NCI-H748 (cell line): Measurements from ENCODE around the gene SRBD1.
"Not testable (repeated sequence)": the region's sequence is repeated elsewhere in the genome, so short reads cannot be mapped to it uniquely, and the experiment has no call there.

Experiments
- DNase-seq: peaks from one replicate; lab custom pipeline; 2025; ENCODE audit not compliant: unreplicated experiment; lab: John Stamatoyannopoulos, UW

SRBD1 gene

GRCh38 chr2:45433363-45433762, 177.7 kb downstream of the SRBD1 start:
- no peak for DNase-seq

- DNase-seq, result no peak
Observed at GRCh38 chr2:45432406-45432805, 178.7 kb downstream of the SRBD1 start.

- DNase-seq, result not testable (repeated sequence)
Observed at GRCh38 chr2:45426025-45426424, 185.0 kb downstream of the SRBD1 start.

GRCh38 chr2:45422921-45423320, 188.1 kb downstream of the SRBD1 start:
- no peak for DNase-seq

- DNase-seq, result no peak
Observed at GRCh38 chr2:45418532-45418931, 192.5 kb downstream of the SRBD1 start.

GRCh38 chr2:45415534-45416123, 195.4 kb downstream of the SRBD1 start:
- DNase-seq, result no peak

GRCh38 chr2:45412754-45413379, 198.2 kb downstream of the SRBD1 start:
- DNase-seq, result peak; percentile 70

GRCh38 chr2:45409677-45410076, 201.4 kb downstream of the SRBD1 start:
- DNase-seq, result no peak

- DNase-seq, result peak; percentile 6
Observed at GRCh38 chr2:45406621-45407020, 204.4 kb downstream of the SRBD1 start.

GRCh38 chr2:45404807-45405297, 206.2 kb downstream of the SRBD1 start:
- no peak for DNase-seq

GRCh38 chr2:45403036-45403435, 208.0 kb downstream of the SRBD1 start:
- no peak for DNase-seq

- no peak for DNase-seq
Observed at GRCh38 chr2:45401431-45401922, 209.6 kb downstream of the SRBD1 start.

GRCh38 chr2:45399040-45399784, 211.9 kb downstream of the SRBD1 start:
- DNase-seq, result no peak

- DNase-seq, result no peak
Observed at GRCh38 chr2:45397292-45397691, 213.8 kb downstream of the SRBD1 start.

- DNase-seq, result no peak
Observed at GRCh38 chr2:45396671-45397070, 214.4 kb downstream of the SRBD1 start.

- DNase-seq, result no peak
Observed at GRCh38 chr2:45394842-45395241, 216.2 kb downstream of the SRBD1 start.

- no peak for DNase-seq
Observed at GRCh38 chr2:45394216-45394615, 216.9 kb downstream of the SRBD1 start.

- DNase-seq, result no peak
Observed at GRCh38 chr2:45391866-45392265, 219.2 kb downstream of the SRBD1 start.

GRCh38 chr2:45390861-45391260, 220.2 kb downstream of the SRBD1 start:
- DNase-seq, result no peak

- peak; percentile 3 for DNase-seq
Observed at GRCh38 chr2:45390441-45390840, 220.6 kb downstream of the SRBD1 start.

- no peak for DNase-seq
Observed at GRCh38 chr2:45388541-45389100, 222.4 kb downstream of the SRBD1 start.

GRCh38 chr2:45382744-45383143, 228.3 kb downstream of the SRBD1 start:
- DNase-seq, result no peak
